Brain pericyte (primary cell): ENCODE results near the gene KIF11.

Experiments
- DNase-seq: peaks from one replicate; pipeline ENCODE4 v3.0.0-alpha.2; 2012; ENCODE audit warnings: low read depth, low spot score

The KIF11 gene

DNA sequence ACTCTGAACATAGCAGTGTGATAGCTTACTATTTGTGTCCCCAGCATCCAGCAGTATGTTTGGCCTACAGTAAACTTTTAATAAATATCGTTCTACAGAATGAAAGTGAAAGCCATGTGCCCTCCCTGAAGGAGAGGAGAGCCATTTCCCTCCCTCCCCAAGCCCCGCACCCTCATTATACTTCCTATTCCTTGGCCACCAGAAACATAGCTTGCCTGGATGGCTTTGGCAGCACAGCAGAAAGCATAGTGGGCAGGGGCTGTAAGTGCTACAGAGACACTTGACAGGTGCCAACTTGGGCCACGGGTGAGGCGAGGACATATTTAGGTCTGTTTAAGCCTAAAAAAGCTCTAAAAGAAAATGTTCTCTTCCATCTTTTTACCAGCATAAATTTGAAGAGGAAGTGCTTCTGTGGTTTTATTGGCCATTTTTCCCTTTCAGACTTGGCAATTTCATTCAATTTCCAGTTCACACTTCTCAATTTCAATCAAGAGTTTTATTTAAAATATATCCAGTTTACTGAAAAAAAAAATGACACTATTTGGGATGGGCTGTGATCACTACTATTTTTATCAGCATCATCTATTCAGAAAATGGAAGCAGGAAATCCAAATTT lies 109.5 kb downstream of the KIF11 start:
- DNase-seq, result no peak
